ENCODE results near the gene LRMDA.

GRCh38 chr10:75825235-75825634 lies 393.8 kb downstream of the LRMDA start:
- TF ChIP-seq CTCF (IDR thresholded peaks at IDR 0.05 in 2 of 3, conservative IDR thresholded peaks at IDR 0.05 in 1 of 3; ENCODE audit: borderline replicate concordance in 1 of 3, insufficient read depth in 1 of 3, low read depth in 2 of 3, low read length in 2 of 3) (no peak), EZH2 (IDR thresholded peaks at IDR 0.05) (no peak), EZH2phosphoT487 (IDR thresholded peaks at IDR 0.05; ENCODE audit: borderline replicate concordance) (no peak), POLR2AphosphoS5 (IDR thresholded peaks at IDR 0.05; ENCODE audit: low read depth, low read length) (no peak), RAD21 (IDR thresholded peaks at IDR 0.05; ENCODE audit: low read depth) (no peak)

Measured in HCT116 (cell line).